DLD1 (cell line): ENCODE measurements around the gene DNAH17.

ENCODE experiments used
- in situ Hi-C: cut with HindIII; loops from 2 replicates; pipeline ENCODE4 v1.10.0; 2017; ENCODE audit warnings: low sequenced_read_pairs

DNAH17 gene

DNA sequence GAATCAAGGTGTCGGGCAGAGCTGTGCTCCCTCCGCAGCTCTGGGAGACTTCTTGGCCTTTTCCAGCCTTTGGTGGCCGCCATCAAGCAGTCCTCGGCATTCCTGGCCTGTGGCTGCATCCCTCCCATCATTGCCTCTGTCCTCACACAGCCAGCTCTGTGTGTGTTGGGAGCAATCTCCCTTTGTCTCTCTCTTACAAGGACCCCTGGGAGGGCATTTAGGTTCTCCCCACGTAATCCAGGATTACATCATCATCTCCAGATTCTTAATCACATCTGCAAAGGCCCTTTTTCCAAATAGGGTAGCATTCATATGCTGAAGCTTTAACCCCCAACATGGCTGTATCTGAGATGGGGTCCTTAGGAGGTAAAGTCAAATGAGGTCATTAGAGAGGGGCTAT is 4.1 kb upstream of the DNAH17 start:
- in situ Hi-C loops, result loop anchor here (5.0 kb wide), 1 partner anchor 51 kb away; no protein-coding TSS in a partner anchor

- in situ Hi-C loops, result loop anchor here (5.0 kb wide), 1 partner anchor 52 kb away; no protein-coding TSS in a partner anchor
Observed at GRCh38 chr17:78580277-78580804, 3.1 kb upstream of the DNAH17 start.

GRCh38 chr17:78576389-78577112 is 645 bp downstream of the DNAH17 start:
- in situ Hi-C loops, result no loop called here

GRCh38 chr17:78575899-78576298 is 1.3 kb downstream of the DNAH17 start:
- in situ Hi-C loops, result no loop called here

DNA sequence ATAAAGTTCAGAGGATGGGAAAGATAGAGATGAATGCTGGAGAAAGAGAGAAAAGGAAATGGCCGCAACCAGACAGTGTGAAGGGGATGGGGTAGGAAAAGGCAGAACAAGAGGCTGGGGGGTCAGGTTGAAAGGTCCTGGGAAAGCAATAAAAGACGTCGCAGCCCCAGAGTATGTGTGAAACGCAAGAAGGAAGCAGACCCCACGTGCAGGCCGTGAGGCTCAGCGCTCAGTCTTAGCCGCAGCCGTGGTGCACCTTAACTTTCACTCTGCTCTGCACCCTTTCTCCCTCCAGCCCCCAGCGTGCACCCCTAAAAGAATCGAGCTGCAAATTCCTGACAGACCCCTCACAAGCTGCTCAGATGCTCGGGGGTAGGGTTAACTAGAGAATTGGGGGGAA is 1.9 kb downstream of the DNAH17 start:
- in situ Hi-C loops, result no loop called here

DNA sequence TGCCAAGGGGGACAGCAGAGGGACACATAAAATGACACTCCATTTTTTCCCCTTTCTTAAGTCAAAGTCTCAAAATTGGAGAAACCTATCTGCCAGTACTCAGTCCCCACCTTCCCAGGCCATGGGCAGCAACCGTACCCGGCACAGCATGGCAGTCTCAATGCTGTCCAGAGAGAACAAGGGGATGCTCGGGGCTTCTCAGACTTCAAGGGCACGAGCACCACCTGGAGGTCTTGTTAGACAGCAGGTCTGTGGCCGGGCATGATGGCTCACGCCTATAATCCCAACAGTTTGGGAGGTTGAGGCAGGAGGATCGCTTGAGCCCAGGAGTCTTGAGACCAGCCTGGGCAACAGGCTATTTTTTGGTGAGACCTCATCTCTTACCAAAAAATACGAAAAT is 3.2 kb downstream of the DNAH17 start:
- in situ Hi-C loops, result no loop called here

- in situ Hi-C loops, result no loop called here
Observed at GRCh38 chr17:78572239-78573205, 4.7 kb downstream of the DNAH17 start.

DNA sequence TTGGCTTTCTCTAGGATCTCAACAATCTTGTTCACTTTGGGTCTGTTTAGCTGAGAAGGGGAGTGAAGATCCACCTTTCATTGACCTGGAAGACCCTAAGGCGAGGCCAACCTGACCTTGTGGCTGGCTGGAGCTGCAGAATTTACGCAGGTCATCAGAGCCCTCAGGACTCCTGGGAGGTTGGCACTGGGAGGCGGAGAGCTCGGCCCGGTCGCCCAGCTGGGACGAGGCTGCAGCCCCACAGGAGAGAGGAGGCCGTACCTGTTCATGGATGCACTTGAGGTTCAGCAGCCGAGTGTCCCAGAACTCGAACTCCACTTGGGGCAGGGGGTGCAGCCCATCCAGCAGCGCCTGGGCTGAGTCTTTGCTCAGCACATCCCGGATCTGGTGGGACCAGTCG is 5.9 kb downstream of the DNAH17 start:
- in situ Hi-C loops, result no loop called here

DNA sequence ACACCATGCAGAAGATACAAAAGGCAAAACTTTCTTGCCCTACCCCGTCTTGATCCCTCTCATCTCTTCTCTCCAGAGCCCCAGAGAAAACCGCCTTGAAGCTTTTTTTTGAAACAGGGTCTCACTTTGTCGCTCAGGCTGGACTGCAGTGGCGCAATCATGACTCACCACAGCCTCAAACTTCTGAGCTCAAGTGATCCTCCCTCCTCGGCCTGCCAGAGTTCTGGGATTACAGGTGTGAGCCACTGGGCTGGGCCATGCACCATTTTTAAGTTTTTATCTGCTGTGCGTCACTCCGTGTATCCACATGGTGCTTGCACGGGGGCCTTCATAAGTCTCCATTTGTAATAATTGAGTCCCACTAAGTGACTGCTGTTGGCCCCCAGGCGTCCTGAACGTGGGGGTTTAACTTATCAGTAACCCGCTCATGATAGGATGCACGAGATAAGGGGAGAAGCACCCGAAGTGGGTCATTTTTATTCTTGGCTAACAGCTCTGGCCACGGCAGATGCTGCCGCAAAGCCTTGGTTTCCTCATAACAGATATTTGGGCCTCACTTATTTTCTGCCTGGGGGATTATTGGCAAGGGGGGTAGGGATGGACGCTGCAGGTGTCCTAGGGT is 8.6 kb downstream of the DNAH17 start:
- in situ Hi-C loops, result no loop called here

- in situ Hi-C loops, result no loop called here
Observed at GRCh38 chr17:78567991-78568390, 9.2 kb downstream of the DNAH17 start.

DNA sequence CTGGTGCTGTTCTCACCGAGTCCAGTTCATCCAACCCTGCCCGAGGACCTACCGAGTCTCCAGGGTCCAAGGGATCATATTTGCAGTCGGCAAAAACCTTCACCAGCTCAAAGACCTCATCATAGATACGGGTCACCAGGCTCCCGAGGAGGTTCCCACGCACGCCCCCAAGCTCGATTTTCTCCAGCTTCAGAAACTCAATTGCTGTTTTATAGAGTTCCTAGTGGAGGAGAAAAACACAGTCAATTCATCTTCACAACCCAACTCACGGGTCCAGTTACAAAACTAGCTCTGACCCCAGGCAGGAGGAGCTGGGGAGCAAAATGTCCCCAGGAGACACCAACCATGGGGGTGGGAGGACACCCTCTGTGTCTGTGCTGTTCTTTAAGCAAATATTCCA is 10.2 kb downstream of the DNAH17 start:
- in situ Hi-C loops, result no loop called here

DNA sequence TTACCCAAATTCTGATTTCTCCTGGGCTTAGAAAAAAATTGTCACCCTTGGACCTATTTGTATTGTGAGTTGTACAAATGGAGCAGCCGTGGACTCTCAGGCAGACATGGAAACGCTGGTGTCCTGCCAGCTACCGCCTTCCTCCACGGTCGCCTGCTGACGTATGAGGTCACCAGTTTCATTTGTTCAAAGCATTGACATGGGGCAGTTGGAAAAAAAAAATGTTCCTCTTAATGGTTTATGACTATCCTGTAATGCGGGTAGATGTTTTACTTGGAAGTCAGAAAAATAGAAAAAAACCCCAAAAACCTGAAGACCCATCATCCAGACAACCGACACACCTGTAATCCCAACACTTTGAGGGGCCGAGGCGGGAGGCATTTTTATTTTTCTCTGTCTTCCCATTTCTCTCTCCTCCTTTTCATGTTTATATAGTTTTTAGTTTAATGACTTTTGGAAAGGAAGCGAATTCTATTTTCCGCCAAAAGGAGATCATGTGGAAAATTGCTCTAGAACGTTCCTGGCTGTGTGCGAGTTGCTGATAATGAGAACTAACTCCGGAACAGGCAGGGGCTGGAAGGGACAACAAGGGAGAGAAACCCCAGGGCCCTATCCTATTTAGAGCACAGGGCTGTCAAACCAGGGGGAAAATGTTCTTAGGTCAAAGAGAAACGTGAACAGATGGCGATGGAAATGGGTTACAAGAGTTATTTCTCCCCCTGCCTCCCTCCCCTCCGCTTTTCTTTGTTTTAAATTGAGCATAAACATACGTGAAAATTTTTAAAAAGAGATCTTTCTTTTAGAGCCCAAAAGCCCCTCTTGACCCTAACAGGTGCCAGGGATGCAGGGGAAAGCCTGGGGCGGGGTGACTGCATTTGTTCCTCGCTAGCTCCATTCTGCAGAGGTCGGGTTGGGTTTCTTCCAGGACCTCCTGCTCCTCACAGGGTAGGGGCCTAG is 13.7 kb downstream of the DNAH17 start:
- in situ Hi-C loops, result no loop called here

DNA sequence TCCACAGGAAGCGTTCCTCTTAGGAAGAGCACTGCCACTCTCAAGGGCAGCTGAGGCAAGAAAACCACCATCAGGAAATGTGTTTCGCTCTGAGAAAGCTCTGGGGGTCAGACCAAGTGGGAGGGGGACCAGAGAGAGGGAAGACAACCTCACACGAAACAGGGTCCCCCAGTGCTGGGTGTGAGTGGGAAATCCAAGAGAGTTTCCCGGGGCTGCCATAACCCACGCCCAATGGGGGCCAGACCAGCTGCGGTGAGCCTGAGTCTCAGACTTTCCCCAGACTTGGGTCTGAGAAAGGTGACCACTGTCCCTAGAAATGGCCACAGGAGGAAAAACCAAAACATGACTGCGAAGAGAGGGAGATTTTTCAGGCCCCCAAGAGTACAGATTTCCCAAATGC is 14.5 kb downstream of the DNAH17 start:
- in situ Hi-C loops, result no loop called here

DNA sequence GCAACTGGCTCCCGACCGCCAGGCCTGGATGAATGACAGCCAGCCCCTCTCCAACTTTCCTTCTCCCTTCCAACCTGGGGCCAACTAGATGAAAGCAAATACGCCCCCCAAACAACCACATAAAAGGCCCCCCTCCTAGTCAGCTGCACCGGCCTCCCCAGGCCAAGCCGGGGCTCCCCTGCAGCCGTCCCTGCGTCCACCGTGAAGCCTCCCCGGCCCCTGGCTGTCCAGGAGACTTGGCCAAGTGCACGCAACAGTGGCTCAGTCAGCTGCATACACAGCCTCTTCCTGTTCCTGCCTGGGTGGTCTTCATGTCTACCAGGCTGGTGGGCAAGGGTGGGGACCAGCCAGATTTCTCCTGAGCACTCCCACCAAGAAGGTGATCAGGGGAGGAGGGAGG is 16.0 kb downstream of the DNAH17 start:
- in situ Hi-C loops, result no loop called here

- in situ Hi-C loops, result no loop called here
Observed at GRCh38 chr17:78560731-78561130, 16.5 kb downstream of the DNAH17 start.

- in situ Hi-C loops, result no loop called here
Observed at GRCh38 chr17:78559749-78560368, 17.3 kb downstream of the DNAH17 start.

- in situ Hi-C loops, result no loop called here
Observed at GRCh38 chr17:78558989-78559388, 18.2 kb downstream of the DNAH17 start.

DNA sequence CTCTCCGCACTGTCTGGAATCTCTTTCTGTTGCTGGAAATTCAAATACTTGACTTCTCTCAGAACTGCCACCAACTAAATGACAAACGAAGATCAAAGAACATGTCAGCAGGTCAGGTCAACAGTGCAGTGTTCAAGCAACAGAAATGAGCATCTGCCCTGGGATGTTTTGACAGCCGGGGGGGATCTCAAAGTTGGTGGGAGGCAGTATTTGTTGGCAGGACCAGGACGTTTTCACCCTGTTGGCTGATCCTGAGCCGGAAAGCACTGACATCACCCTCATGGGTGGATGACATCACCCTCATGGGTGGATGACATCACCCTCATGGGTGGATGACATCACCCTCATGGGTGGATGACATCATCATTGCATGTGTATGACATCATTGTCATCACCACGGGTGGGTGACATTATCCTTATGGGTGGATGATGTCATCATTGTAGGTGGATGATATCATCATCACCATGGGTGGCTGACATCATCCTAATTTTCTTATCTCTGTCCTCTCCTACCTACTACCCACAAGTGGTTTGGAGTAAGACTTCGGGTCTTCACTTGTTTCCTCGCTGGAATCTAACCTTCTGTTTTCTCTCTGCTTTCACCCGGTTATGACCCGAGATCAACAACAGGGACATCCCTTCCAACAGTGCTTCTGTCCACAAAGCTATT is 18.9 kb downstream of the DNAH17 start:
- in situ Hi-C loops, result no loop called here

GRCh38 chr17:78557598-78558039 is 19.6 kb downstream of the DNAH17 start:
- in situ Hi-C loops, result no loop called here
